ENCODE measurements around the gene CD7.

Gene CD7

DNA sequence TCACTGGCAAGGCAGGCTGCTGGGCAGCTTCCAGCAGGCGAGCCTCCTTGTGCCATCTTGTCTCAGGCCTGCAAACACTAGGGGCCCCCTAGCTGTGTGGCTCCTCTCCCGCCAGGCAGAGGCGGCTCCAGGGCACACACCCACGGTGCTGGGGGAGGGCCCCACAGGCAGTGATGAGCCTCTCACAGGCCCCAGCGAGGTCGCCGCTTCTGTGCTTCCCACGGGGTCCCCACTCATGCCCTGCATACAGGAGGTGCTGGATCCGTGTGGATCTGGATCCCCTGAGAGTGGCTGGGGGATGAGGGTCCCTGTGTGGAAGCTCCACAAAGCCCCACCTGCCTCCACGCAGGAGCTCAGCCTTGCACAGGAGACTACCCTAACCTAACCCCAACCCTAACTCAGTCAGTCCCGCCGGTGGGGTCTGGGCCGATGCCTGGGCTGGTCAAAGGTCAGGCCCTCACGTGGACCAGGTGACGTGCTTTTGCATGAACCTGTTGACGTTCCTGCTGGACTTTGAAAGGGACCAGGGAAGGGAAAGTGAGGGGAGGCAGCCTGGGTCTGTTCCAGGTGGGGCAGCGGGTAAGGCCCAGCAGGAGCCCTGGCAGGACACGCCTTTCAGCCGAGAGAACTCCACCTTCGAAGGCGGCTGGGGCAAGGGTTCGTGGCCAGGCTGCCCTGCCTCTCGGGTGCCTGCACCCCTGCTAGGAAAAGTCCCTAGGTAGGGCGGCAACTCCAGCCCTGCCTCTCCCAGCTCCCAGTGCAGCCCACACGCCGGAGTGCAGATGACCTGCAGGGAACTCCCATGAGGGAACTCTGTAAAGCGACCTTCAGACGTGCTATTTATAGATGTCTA lies 11.0 kb upstream of the CD7 start:
- DNase-seq (ENCODE audit: low spot score): no peak

DNA sequence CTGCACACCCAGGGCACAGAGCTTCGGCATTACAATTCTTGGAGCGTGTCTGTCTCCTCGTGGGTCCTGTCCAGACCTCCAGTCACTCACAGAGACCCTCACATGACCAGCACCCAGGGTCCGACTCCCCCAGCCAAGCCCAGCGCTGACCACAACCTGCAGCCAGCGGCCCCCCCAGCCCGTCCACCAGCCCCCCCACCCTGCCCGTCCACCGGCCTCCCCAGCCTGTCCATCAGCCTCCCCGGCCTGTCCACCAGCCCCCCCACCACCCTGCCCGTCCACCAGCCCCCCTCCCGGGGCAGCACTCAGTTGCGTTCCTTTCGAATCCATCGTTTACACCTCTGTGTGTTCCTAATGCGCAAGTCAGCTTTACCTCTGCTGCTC lies 10.3 kb upstream of the CD7 start:
- DNase-seq (ENCODE audit: low spot score): no peak

- no peak for DNase-seq (ENCODE audit: low spot score)
Observed at GRCh38 chr17:82327289-82327688, 9.9 kb upstream of the CD7 start.

GRCh38 chr17:82325286-82326180 lies 8.1 kb upstream of the CD7 start:
- DNase-seq (ENCODE audit: low spot score): no peak

DNA sequence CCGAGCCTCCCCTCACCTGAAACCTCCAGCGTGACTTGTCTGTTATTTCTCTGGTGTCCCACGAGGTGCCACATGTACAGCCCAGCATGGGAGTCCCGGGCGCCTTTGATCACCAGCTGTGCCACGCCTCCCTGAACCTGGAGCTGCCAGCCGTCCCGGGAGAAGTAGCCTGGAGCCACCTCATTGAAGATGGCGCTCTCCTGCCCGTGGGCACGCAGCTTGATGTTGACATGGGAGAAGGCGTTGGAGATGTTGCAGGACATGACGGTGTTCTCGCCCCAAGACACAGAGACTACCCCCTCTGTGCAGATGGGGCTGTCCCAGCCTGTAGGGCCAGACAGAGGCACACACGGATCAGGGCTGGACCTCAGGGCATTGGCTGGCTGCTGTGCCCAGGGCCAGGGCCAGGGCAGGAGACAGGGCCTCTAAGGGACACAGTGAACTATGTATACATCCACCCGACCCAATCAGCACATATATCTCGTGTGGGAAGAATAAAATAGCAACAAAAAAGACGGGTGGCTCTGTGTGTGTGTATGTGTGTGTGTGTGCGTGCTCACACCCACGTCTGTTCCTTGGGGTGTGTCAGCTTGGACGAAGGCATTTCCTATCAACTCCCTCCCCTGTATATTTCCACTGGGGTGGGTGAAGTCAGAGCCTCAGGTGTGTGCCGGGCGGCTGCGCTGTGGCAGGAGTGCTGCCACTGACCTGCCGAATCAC lies 7.3 kb upstream of the CD7 start:
- no peak for DNase-seq (ENCODE audit: low spot score)

- no peak for DNase-seq (ENCODE audit: low spot score)
Observed at GRCh38 chr17:82323514-82324234, 6.3 kb upstream of the CD7 start.

GRCh38 chr17:82322526-82323453 lies 5.4 kb upstream of the CD7 start:
- DNase-seq (ENCODE audit: low spot score): no peak

- no peak for DNase-seq (ENCODE audit: low spot score)
Observed at GRCh38 chr17:82321947-82322466, 4.6 kb upstream of the CD7 start.

DNA sequence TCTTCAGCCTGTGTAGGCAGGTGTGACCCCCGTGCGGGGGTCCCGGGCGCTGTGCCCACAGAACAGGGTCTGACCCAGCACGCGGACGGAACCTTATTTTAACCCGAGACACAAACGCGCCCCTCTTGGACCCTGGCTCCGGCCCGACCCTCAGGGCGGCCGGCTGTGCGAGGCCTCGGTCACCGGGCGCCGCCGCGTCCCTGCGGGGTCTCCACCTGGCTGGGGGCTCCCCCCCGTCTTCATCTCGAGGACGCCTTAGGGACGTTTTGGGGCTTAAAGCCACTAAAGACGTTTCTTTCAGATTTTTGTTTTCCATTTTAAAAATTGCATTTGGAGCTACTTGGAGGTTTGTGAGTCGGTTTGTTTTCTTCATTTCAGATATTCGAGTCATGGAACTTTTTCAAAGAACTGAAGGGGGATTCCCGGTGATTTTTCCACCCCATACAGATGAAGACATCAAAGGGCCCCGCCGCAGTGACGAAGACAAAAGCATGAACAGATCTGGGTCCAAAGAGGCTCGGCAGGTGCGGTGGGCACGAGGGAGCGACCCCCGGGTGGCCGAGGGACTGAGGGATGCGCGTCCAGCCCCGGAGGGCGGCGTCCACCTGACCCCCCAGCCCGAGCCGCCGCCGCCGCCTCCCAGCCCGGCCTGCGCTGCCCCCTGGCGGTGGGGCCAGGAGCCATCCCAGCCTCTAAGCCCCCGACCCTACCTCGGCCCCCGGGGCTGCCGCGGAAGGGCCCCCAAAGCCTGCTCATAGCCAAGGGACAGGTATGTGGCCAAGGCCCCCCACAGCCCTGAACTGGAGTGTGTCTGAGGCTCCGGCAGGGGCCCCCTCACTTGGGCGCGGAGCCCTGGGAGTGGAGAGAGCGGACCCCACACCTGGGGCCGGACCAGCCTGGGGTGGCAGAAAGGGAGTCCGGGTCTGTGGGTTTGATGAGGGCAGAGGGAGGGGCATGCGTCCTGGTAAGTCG lies 3.8 kb upstream of the CD7 start:
- no peak for DNase-seq (ENCODE audit: low spot score)

- no peak for DNase-seq (ENCODE audit: low spot score)
Observed at GRCh38 chr17:82320140-82320840, 2.9 kb upstream of the CD7 start.

GRCh38 chr17:82319619-82320062 lies 2.2 kb upstream of the CD7 start:
- DNase-seq (ENCODE audit: low spot score): no peak

GRCh38 chr17:82318772-82319606 lies 1.6 kb upstream of the CD7 start:
- DNase-seq (ENCODE audit: low spot score): no peak

GRCh38 chr17:82318169-82318498 lies 726 bp upstream of the CD7 start:
- DNase-seq (ENCODE audit: low spot score): no peak

DNA sequence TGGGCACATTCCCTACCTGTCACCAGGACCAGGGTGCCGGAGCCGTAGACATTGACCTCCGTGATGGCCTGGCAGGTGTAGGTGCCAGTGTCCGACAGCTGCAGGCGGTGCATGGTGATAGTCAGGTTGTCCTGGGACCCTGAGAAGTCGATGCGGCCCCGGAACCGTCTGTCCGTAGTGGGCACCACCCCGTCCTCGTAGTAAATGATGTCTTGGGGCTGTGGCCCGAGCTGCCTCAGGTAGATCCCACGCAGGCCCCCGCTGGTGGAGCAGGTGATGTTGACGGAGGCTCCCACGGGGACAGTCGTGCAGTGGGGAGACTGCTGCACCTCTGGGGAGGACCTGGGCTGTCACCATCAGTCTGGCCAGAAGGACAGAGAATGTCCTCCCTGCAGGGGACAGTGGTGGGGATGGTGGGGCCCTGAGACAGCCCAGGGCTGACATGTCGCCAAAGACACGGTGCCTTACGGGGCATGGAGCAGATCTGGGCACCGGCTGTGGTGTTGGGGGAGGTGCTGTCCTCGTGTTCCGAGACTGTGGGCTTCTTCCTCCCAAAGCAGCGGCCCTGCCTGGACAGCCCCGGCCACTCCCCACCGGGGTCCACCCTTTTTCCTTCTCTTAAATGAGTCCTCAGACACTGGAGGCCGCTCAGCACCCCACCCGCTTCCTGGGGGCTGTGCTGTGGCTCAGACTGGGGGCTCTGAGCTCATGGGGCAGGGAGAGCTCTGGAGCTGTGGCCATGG lies 586 bp downstream of the CD7 start:
- no peak for DNase-seq (ENCODE audit: low spot score)

DNA sequence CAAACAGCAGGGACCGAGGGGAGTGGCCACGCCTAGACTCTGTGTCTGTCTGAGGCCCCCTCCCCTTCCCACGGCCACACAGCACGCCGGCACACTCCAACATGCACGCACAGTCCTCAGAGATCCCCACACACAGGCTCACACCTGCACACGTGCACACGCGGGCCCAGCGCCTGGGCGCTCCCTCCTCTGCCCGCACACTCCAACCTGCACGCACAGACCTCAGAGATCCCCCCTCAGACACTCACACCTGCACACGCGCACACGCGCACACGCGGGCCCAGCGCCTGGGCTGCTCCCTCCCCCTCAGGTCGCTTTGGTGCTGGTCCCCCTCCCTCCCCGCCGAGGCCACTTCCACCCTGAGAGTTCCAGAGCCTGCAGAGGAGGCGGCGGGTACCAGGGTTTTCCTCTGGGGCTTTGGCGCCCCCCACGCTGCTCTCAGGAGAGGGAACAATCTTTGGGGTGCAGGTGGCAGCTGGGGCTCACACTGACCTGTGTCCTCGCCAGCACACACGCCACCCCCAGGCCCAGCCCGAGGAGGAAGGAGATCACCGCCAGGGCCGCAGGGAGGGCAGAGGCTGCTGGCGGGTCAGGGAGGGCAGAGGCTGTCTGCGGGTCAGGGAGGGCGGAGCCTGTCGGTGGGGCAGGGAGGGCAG lies 1.6 kb downstream of the CD7 start:
- DNase-seq (ENCODE audit: low spot score): no peak

Measured in SK-N-DZ (cell line).